GM18870 (cell line): ENCODE measurements around the gene SAFB.

ENCODE experiments used
- ATAC-seq: cut with Tn5 transposase; IDR thresholded peaks from one replicate; pipeline ENCODE4 v1.9.1; 2021; ENCODE audit warnings: moderate library complexity; ENCODE audit not compliant: unreplicated experiment

Gene SAFB

DNA sequence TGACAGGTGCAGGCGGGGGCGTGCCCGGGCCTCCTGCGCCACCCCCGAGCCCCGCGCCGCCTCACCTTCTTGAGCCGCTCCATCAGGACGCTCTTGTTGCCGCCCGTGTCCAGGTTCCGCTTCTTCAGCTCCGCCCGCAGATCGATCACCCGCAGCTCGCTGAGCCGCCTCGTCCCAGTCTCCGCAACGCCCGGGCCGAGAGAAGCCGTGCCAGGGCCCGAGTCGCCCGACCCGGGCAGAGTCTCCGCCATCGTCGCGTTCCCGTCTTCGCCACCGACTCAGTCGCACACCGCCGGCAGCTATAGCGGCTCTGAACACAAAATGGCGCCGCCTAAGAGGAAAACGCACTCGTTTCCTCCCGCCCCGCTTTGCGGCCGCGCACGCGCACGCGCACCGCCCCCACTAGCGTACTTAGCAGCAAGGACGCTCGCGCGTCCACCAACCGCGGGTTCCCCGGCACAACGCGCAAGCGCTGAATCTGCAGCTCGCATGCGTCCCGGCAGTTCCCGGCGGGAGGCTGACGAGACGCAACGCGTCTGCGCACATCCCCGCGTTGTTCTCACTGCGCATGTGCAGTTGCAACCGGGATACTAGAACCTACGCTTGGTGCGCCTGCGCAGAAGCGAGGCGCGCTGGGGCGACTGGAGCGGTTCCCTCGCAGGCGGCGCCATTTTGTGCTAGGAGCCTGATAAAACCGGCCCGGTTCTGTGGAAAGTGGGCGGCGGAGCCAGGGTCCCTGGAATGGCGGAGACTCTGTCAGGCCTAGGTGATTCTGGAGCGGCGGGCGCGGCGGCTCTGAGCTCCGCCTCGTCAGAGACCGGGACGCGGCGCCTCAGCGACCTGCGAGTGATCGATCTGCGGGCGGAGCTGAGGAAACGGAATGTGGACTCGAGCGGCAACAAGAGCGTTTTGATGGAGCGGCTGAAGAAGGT lies at the start of gene SAFB, which contains the start of gene SAFB2:
Gene SAFB, plus strand, starts transcription at position 619 of the 932 bp plus-strand sequence. Its CDS starts 123 bp downstream, at position 742.
Gene SAFB2, minus strand, starts transcription at position 312 of the 932 bp plus-strand sequence. Its CDS starts 61 bp downstream, at position 251.
- peak; percentile 87 for ATAC-seq

DNA sequence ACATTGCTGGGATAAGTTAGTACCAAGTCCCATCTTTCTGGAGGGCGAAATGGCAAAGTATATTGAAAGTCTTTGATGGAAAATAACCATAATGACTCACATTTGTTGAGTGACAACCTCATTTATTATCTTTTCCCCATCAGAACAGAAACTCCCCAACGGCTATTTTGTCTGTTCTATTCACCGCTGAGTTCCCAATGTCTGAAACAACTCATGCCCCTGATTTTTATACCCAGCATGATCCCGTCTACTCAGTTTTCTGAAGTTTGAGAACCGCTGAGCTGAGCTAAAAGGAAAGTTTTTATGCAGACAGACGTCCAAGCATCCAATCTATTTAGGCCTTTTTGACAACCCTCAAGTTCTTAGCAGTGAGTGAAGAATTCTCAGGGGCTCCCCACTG lies 47.3 kb upstream of the SAFB start:
- ATAC-seq: no peak

DNA sequence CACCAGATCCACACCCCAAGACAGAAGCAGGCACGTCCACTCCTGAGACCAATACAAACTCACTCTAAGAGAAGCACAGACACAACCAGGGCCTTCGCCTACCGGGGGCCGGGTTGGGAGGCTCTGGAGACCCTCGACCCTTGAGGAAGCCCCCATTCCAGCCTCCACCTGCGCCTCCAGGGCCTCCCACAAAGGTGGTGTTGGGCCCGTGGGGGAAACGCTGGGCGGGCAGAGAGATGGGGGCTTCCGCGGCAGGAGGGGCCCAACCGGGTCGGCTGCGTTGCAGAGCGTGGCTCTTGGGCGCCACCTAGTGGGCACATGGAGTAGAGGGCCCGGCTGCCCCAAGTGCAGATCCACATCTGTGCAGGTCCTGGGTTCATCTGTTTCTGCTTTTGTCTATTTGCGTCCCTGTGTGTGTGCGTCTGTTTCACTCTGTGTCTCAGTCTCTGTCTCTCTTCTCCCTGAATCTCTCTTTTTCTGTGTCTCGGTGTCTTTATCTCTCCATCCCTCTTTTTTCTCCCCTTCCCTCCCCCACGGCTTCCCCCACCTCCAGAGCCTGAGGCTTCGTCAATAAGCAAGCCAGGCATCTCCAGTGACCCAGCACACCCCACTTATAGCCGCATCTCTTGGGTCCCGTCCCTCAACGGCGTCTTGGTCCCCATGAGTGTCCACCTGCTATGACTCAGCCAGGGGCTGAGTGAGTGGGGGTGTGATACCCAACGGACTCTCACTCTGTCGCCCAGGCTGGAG lies 44.6 kb upstream of the SAFB start:
- no peak for ATAC-seq

- ATAC-seq: no peak
These were observed 43.6 kb upstream of the SAFB start for GRCh38 chr19:5579286-5579685.

DNA sequence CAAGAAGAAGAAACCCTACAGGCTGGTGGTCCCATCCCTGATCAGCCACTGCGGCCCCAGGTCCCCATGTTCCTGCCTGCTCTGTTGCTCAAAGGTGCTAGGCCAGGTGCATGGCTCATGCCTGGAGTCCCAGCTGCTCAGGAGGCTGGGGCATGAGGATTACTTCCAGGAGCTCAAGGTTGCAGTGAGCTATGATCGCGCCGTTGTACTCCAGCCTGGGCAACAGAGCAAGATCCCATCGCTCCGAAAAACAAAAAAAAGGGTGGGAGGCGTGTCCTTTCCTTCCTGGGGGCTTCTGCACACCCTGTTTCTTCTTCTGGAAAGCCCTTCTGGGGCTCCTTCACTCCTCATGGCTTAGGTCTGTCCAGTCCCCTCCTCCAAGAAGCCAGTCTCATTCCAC lies 43.2 kb upstream of the SAFB start:
- no peak for ATAC-seq

DNA sequence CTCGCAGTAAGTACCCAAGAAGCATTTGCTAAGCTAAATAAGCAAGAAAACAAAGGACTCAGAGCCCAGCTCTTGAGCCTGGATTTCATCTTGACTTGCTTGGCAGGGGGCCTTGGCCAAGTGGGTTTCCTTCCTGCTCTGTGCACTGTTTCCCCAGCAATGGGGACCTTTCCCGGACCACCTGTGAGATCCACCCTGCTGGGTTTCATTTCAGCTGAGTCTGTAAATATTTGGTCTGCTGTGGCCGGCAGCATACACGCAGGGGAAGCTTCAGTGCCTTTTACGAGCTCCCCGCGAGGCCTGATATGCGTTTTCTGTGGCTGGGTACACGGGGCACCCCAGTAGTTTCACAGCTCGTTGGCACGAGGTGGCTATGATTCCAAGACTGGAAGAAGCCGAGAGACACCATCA lies 42.7 kb upstream of the SAFB start:
- no peak for ATAC-seq

- ATAC-seq: no peak
These were observed 37.2 kb upstream of the SAFB start for GRCh38 chr19:5585461-5586299.

GRCh38 chr19:5586300-5587070 lies 36.4 kb upstream of the SAFB start:
- no peak for ATAC-seq

DNA sequence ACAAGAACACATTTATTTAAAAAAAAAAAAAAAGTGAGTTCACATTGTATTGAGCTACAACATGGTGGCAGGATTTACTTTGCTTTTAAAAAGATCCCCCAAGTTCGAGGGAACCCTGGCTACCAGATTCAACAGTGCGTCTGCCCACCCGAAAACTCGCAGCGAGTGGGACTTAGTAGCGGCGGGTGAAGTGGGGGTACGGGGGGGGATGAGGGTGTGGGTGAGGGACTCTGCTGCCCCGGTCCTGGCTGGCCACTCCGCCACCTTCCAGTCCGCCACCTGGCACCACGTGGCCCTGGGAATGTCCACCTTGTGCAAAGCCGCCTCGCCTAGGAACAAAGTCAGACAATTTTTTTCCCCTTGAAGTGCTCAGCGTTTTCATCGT lies 35.8 kb upstream of the SAFB start:
- ATAC-seq: no peak

DNA sequence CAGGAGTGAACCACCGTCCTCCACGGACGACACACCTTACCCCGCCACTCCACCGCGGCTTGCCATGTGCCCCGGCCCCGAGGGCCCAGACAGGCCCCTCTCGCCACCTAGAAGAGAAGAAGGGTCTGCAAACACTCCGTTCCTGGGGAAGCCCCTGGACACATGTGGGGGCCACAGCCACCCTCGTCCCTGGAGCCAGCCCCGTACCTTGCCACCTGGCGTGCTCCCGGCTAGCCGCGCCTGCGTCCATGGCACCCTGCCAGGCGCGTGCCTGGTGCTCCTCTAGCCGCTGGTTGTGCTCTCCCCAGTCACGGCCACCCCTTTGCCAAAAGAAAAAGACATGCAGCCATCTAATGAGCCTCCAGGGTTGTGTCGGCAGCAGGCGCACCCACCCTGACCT lies 35.2 kb upstream of the SAFB start:
- no peak for ATAC-seq

DNA sequence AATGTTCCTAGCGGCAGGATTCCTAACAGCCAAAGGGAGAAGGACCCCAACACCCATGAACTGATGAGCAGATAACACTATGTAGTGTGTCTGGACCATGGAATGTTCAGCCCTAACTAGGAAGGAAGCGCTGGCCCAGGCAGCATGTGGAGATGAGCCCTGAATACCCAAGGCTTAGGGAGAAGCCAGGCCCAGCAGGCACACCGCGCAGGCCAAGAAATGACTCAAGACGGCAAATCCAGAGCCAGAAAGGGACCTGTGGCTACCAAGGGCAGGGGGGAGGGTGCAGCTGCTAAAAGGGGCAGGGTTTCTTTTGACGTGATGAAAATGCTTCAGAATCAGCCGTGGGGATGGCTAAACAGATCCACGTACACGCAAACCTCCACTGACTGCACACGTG lies 34.4 kb upstream of the SAFB start:
- ATAC-seq: no peak

DNA sequence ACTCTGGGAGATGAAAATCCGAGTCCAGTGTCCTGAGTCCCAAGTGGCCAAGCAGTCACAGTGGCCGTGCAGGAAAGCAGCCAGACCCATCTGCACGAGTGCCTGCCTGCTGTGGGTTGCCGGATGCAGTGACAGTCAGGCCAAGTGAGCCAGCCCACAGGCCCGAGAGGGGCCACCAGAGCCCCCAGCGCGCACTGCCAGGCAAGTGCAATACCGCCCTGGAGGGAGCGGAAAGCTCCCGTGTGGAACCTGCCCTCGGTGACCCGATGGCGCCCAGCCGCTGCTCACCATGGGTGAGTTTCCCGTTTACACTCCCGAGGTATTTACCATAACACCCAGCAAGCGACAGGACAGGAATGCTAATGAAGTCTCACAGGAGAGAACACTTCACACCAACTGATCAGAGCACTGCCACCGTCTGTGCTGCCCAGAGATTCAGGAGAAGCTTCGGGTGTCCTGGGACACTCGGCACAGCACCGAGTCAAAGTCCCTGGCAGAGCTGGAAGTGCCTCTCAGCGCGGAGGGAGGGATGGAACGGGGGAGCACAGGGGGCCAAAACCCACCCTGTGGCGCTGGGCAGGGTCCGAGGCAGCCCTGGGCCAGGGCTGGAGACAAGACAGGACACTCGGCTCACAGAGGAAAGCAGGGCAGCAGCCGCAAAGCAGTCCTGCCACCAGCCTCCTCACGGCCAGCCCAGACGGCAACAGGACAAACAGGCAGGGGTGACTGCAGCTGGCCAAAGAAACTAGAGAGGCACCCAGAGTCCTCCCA lies 33.8 kb upstream of the SAFB start:
- ATAC-seq: no peak

- ATAC-seq: no peak
These were observed 32.6 kb upstream of the SAFB start for GRCh38 chr19:5590151-5590864.

- no peak for ATAC-seq
These were observed 32.1 kb upstream of the SAFB start for GRCh38 chr19:5590865-5591154.

DNA sequence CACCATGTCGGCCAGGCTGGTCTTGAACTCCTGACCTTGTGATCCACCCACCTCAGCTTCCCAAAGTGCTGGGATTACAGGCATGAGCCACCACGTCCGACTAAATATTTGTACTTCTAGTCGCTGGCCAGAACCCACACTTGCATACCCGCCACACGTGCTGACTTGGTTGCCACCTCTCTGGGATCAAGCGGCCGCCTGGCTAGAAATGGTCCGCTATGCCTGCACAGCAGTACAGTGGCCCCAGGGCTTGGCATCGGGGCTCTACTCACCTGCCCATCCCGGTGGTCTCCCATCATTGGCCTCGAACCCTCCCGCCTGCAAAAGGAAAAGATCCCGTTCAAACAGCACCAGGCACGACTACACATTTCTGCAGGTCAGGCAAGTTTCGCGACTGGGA lies 31.4 kb upstream of the SAFB start:
- no peak for ATAC-seq

DNA sequence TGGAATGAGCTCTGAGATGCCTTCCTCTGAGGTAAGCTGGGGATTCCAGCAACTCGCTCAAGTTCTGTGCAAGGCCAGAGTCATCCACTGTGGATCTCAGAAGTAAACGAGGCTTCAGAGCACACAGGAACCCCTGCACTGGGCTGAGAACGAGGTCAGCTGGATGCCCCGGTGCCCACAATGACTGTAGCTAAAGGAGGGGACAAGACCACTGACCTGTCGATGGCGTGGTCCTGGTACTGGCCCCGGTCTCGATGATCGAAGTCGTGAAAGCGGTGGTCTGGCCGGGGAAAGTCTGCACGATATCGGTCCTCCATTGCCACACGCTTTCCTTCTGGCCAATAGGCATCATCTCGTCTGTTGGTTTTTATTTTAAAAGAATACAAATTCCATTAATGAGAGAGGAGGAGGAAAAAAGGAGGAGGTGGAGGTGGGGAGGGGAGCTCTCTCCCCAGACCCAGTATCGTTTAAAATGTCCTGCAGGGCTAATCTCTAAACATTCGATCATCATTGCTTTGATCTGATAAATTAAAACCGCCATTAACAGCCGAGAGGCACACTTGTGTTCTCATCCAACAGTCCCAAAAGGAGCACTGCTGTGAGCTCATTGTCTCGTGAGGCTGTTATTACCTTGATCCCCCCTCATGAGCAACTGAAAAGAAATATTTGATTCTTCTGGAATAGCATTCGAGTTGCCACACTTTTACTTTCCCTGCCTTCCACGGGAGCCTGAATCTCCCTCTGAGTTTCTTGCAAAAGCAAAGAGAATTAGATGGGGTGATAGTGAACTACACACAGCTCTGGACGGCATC lies 30.1 kb upstream of the SAFB start:
- no peak for ATAC-seq

- ATAC-seq: no peak
These were observed 29.3 kb upstream of the SAFB start for GRCh38 chr19:5593343-5594255.
